NB4 (cell line): ENCODE data around the gene SCN1B.

Source experiments
- POLR2A ChIP-seq: IDR thresholded peaks from 2 replicates; pipeline ENCODE4 v1.6.1; 2011; ENCODE audit warnings: mild to moderate bottlenecking; ENCODE audit not compliant: insufficient read length; ENCODE audit errors: extremely low read depth
- TF ChIP-seq, protein P1 (sequence below): IDR thresholded peaks from one replicate; pipeline ENCODE4 v1.5.1; 2012; ENCODE audit warnings: low read depth, low read length

DNA sequence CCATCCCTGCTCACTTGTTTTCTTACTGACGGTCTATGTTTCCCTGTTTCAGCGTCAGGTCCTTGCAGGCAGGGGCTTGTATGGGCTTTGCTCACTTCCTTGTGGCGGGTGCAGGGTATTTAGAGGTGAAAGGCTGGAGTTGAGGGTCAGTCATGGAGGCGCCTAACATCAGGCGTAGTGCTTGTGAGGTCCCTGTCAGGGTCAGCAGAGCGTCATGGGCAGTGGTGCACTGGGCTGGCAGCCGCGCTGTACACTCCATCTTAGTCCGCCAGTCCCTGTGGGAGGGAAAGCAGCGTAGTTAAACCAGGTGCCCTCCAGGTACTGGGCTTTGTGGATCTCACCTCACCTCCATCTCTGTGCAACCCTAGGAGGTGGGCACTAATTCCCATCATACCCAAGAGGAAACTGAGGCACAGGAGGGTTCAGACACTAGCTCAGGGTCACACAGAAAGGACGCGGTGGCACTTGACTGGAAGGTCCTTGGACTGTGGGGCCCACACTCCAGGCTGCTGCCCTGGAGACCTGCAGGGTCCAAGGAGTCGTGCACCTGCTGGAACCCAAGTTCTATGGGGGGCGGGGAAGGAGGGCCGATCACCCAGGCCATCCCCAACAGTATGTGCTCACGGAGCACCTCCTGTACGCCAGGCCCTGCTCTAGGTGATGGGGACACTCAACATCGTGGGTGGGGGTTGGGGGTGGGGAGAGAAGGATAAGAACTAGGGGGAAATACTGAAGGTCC lies 25.6 kb upstream of the SCN1B start:
- TF ChIP-seq, protein P1, sequence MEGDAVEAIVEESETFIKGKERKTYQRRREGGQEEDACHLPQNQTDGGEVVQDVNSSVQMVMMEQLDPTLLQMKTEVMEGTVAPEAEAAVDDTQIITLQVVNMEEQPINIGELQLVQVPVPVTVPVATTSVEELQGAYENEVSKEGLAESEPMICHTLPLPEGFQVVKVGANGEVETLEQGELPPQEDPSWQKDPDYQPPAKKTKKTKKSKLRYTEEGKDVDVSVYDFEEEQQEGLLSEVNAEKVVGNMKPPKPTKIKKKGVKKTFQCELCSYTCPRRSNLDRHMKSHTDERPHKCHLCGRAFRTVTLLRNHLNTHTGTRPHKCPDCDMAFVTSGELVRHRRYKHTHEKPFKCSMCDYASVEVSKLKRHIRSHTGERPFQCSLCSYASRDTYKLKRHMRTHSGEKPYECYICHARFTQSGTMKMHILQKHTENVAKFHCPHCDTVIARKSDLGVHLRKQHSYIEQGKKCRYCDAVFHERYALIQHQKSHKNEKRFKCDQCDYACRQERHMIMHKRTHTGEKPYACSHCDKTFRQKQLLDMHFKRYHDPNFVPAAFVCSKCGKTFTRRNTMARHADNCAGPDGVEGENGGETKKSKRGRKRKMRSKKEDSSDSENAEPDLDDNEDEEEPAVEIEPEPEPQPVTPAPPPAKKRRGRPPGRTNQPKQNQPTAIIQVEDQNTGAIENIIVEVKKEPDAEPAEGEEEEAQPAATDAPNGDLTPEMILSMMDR = no peak
- no peak for TF ChIP-seq POLR2A
